ENCODE data around the gene CADM1. TPM values are rescaled to one million over a fixed set of nuclear protein-coding genes. Genes with fewer than 3 reads are reported as not detected.

CADM1 gene
- total RNA-seq, 2 experiments from 2014 or later = 1.2 to 1.8 TPM

GRCh38 chr11:115213007-115213406 lies 291.2 kb downstream of the CADM1 start:
- H3K4me1 Mint-ChIP-seq = no peaks in the 10 kb centered on the region
- no peaks in the 10 kb centered on the region for H3K9me3 Mint-ChIP-seq
- ATAC-seq (ENCODE audit: low read depth) = no peak
- H3K36me3 Mint-ChIP-seq = no peaks in the 10 kb centered on the region
- POLR2A ChIA-PET = no interaction called here
- H3K27ac Mint-ChIP-seq = no peak overlapping the region
- no peak overlapping the region for H3K4me3 Mint-ChIP-seq
- DNase-seq = no peak
- H3K27me3 Mint-ChIP-seq = no peaks in the 10 kb centered on the region

- DNase-seq = no peak
- Mint-ChIP-seq H3K27ac (no peak overlapping the region), H3K4me3 (no peak overlapping the region), H3K4me1 (no peaks in the 10 kb centered on the region), H3K9me3 (no peaks in the 10 kb centered on the region), H3K36me3 (no peaks in the 10 kb centered on the region), H3K27me3 (peaks cover 3% of the 10 kb centered on the region)
- ATAC-seq (ENCODE audit: low read depth) = no peak
- POLR2A ChIA-PET = no interaction called here
Measured at GRCh38 chr11:115208808-115209259, 295.4 kb downstream of the CADM1 start.

- H3K27ac Mint-ChIP-seq = no peak overlapping the region
- POLR2A ChIA-PET = no interaction called here
- H3K9me3 Mint-ChIP-seq = no peaks in the 10 kb centered on the region
- ATAC-seq (ENCODE audit: low read depth) (no peak), DNase-seq (no peak)
- no peaks in the 10 kb centered on the region for H3K36me3 Mint-ChIP-seq
- no peak overlapping the region for H3K4me3 Mint-ChIP-seq
- H3K27me3 Mint-ChIP-seq = peaks cover 3% of the 10 kb centered on the region
- no peaks in the 10 kb centered on the region for H3K4me1 Mint-ChIP-seq
Measured at GRCh38 chr11:115207916-115208315, 296.3 kb downstream of the CADM1 start.

GRCh38 chr11:115207166-115207591 lies 297.0 kb downstream of the CADM1 start:
- peaks cover 3% of the 10 kb centered on the region for H3K27me3 Mint-ChIP-seq

GRCh38 chr11:115206365-115207022 lies 297.7 kb downstream of the CADM1 start:
- H3K9me3 Mint-ChIP-seq = no peaks in the 10 kb centered on the region
- DNase-seq (no peak), ATAC-seq (ENCODE audit: low read depth) (no peak)
- no peaks in the 10 kb centered on the region for H3K36me3 Mint-ChIP-seq
- H3K27me3 Mint-ChIP-seq = peaks cover 3% of the 10 kb centered on the region
- H3K4me1 Mint-ChIP-seq = no peaks in the 10 kb centered on the region
- H3K4me3 Mint-ChIP-seq = no peak overlapping the region
- POLR2A ChIA-PET = no interaction called here
- H3K27ac Mint-ChIP-seq = no peak overlapping the region

More at GRCh38 chr11:115207166-115207591, 297.0 kb downstream of the CADM1 start:
- no peak for ATAC-seq (ENCODE audit: low read depth)
- no peak overlapping the region for H3K4me3 Mint-ChIP-seq
- no peak overlapping the region for H3K27ac Mint-ChIP-seq
- POLR2A ChIA-PET = no interaction called here
- H3K4me1 Mint-ChIP-seq = no peaks in the 10 kb centered on the region
- no peaks in the 10 kb centered on the region for H3K36me3 Mint-ChIP-seq
- DNase-seq = no peak
- H3K9me3 Mint-ChIP-seq = no peaks in the 10 kb centered on the region

- POLR2A ChIA-PET = no interaction called here
- Mint-ChIP-seq H3K4me3 (no peak overlapping the region), H3K27ac (no peak overlapping the region), H3K9me3 (no peaks in the 10 kb centered on the region), H3K27me3 (peaks cover 5% of the 10 kb centered on the region), H3K36me3 (no peaks in the 10 kb centered on the region), H3K4me1 (no peaks in the 10 kb centered on the region)
- ATAC-seq (ENCODE audit: low read depth) (no peak), DNase-seq (no peak)
Measured at GRCh38 chr11:115202900-115203552, 301.2 kb downstream of the CADM1 start.

GRCh38 chr11:115202074-115202473 lies 302.1 kb downstream of the CADM1 start:
- H3K4me3 Mint-ChIP-seq = no peak overlapping the region
- H3K9me3 Mint-ChIP-seq = no peaks in the 10 kb centered on the region
- no peak for DNase-seq
- H3K4me1 Mint-ChIP-seq = no peaks in the 10 kb centered on the region
- no peaks in the 10 kb centered on the region for H3K36me3 Mint-ChIP-seq
- POLR2A ChIA-PET = no interaction called here
- no peak overlapping the region for H3K27ac Mint-ChIP-seq
- H3K27me3 Mint-ChIP-seq = peaks cover 2% of the 10 kb centered on the region
- no peak for ATAC-seq (ENCODE audit: low read depth)

GRCh38 chr11:115201111-115201792 lies 303.0 kb downstream of the CADM1 start:
- ATAC-seq (ENCODE audit: low read depth) (no peak), DNase-seq (no peak)
- no peak overlapping the region for H3K27ac Mint-ChIP-seq
- H3K4me1 Mint-ChIP-seq = no peaks in the 10 kb centered on the region
- H3K27me3 Mint-ChIP-seq = peaks cover 1% of the 10 kb centered on the region
- H3K36me3 Mint-ChIP-seq = no peaks in the 10 kb centered on the region
- H3K9me3 Mint-ChIP-seq = no peaks in the 10 kb centered on the region
- POLR2A ChIA-PET = no interaction called here
- H3K4me3 Mint-ChIP-seq = no peak overlapping the region

- Mint-ChIP-seq H3K9me3 (no peaks in the 10 kb centered on the region), H3K27me3 (peaks cover 1% of the 10 kb centered on the region), H3K36me3 (no peaks in the 10 kb centered on the region), H3K27ac (no peak overlapping the region), H3K4me3 (no peak overlapping the region), H3K4me1 (no peaks in the 10 kb centered on the region)
- POLR2A ChIA-PET = no interaction called here
- no peak for DNase-seq
- ATAC-seq (ENCODE audit: low read depth) = no peak
Measured at GRCh38 chr11:115199481-115200069, 304.6 kb downstream of the CADM1 start.

GRCh38 chr11:115198321-115198741 lies 305.9 kb downstream of the CADM1 start:
- POLR2A ChIA-PET = no interaction called here
- no peaks in the 10 kb centered on the region for H3K4me1 Mint-ChIP-seq
- H3K9me3 Mint-ChIP-seq = no peaks in the 10 kb centered on the region
- DNase-seq = no peak
- no peak for ATAC-seq (ENCODE audit: low read depth)
- H3K27me3 Mint-ChIP-seq = peaks cover 1% of the 10 kb centered on the region
- H3K36me3 Mint-ChIP-seq = no peaks in the 10 kb centered on the region
- no peak overlapping the region for H3K27ac Mint-ChIP-seq
- H3K4me3 Mint-ChIP-seq = no peak overlapping the region

GRCh38 chr11:115197433-115197832 lies 306.8 kb downstream of the CADM1 start:
- no peak overlapping the region for H3K4me3 Mint-ChIP-seq

GRCh38 chr11:115197031-115197430 lies 307.2 kb downstream of the CADM1 start:
- POLR2A ChIA-PET = no interaction called here
- Mint-ChIP-seq H3K36me3 (no peaks in the 10 kb centered on the region), H3K4me3 (no peak overlapping the region), H3K4me1 (no peaks in the 10 kb centered on the region), H3K27me3 (peaks cover 1% of the 10 kb centered on the region), H3K27ac (no peak overlapping the region), H3K9me3 (no peaks in the 10 kb centered on the region)
- DNase-seq = no peak
- ATAC-seq (ENCODE audit: low read depth) = no peak

More at GRCh38 chr11:115197433-115197832, 306.8 kb downstream of the CADM1 start:
- POLR2A ChIA-PET = no interaction called here
- Mint-ChIP-seq H3K4me1 (no peaks in the 10 kb centered on the region), H3K27ac (no peak overlapping the region), H3K27me3 (peaks cover 1% of the 10 kb centered on the region), H3K9me3 (no peaks in the 10 kb centered on the region), H3K36me3 (no peaks in the 10 kb centered on the region)
- no peak for ATAC-seq (ENCODE audit: low read depth)
- no peak for DNase-seq

GRCh38 chr11:115194802-115195110 lies 309.5 kb downstream of the CADM1 start:
- DNase-seq = no peak
- POLR2A ChIA-PET = no interaction called here
- ATAC-seq (ENCODE audit: low read depth) = no peak
- no peaks in the 10 kb centered on the region for H3K27me3 Mint-ChIP-seq
- no peak overlapping the region for H3K4me3 Mint-ChIP-seq
- no peaks in the 10 kb centered on the region for H3K36me3 Mint-ChIP-seq
- H3K27ac Mint-ChIP-seq = no peak overlapping the region
- H3K4me1 Mint-ChIP-seq = no peaks in the 10 kb centered on the region
- no peaks in the 10 kb centered on the region for H3K9me3 Mint-ChIP-seq
